ENCODE measurements around the gene EBP.

- TF ChIP-seq, protein P1, sequence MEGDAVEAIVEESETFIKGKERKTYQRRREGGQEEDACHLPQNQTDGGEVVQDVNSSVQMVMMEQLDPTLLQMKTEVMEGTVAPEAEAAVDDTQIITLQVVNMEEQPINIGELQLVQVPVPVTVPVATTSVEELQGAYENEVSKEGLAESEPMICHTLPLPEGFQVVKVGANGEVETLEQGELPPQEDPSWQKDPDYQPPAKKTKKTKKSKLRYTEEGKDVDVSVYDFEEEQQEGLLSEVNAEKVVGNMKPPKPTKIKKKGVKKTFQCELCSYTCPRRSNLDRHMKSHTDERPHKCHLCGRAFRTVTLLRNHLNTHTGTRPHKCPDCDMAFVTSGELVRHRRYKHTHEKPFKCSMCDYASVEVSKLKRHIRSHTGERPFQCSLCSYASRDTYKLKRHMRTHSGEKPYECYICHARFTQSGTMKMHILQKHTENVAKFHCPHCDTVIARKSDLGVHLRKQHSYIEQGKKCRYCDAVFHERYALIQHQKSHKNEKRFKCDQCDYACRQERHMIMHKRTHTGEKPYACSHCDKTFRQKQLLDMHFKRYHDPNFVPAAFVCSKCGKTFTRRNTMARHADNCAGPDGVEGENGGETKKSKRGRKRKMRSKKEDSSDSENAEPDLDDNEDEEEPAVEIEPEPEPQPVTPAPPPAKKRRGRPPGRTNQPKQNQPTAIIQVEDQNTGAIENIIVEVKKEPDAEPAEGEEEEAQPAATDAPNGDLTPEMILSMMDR (IDR thresholded peaks at IDR 0.05 in 8 of 11, conservative IDR thresholded peaks at IDR 0.05 in 3 of 11): no peak
- no peak for TF ChIP-seq POLR2A (IDR thresholded peaks at IDR 0.05)
Measured at GRCh38 chrX:48511560-48511959, 10.0 kb upstream of the EBP start.

Data from spleen (tissue), 7 donors.